GM12873 (cell line): ENCODE data around the gene PIK3IP1.
A peak's percentile ranks its signal among the peaks of the same experiment; 100 is the strongest.

Experiments used
- CTCF ChIP-seq: IDR thresholded peaks from 2 replicates; pipeline ENCODE4 v1.5.1; 2012; ENCODE audit warnings: low read depth, mild to moderate bottlenecking, moderate library complexity, low read length, control low read depth; ENCODE audit not compliant: insufficient read depth; ENCODE audit errors: missing control alignments

Gene PIK3IP1, protein sequence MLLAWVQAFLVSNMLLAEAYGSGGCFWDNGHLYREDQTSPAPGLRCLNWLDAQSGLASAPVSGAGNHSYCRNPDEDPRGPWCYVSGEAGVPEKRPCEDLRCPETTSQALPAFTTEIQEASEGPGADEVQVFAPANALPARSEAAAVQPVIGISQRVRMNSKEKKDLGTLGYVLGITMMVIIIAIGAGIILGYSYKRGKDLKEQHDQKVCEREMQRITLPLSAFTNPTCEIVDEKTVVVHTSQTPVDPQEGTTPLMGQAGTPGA

DNA sequence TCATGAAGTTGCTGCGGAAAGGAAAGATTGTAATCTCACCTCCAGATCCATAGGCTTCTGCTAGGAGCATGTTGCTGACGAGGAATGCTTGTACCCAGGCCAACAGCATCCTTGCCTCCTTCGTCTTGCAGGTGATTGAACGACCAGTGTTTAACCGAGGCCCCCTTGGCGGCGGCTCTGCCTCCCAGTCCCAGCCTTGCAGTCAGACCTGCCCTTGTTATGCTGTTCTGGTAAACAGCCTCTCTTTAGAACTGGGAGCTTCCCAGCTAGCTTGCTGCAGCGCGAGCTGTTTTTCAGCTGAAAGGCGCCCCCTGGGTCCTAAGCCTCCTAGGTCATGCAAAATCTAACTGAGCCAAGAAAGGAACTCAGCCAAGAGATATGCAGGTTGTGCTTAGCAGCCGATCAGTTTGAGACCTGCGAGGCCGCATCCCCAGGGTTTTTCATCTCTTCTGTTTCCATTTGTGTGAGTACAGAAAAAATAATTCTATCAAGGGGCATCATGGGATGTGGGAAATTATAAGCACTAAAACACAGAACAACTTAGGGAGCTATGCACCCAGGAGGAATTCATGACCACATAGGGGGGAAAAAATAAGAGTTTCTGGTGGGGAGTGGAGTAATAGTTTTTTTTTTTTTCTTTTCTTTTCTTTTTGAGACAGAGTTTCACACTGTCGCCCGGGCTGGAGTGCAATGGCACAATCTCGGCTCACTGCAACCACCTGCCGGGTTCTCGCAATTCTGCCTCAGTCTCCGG lies at the start of gene PIK3IP1:
Gene PIK3IP1, minus strand, starts transcription at position 253 of the 754 bp plus-strand sequence. Its CDS starts 144 bp downstream, at position 109.
- TF ChIP-seq CTCF: peak; percentile 64

DNA sequence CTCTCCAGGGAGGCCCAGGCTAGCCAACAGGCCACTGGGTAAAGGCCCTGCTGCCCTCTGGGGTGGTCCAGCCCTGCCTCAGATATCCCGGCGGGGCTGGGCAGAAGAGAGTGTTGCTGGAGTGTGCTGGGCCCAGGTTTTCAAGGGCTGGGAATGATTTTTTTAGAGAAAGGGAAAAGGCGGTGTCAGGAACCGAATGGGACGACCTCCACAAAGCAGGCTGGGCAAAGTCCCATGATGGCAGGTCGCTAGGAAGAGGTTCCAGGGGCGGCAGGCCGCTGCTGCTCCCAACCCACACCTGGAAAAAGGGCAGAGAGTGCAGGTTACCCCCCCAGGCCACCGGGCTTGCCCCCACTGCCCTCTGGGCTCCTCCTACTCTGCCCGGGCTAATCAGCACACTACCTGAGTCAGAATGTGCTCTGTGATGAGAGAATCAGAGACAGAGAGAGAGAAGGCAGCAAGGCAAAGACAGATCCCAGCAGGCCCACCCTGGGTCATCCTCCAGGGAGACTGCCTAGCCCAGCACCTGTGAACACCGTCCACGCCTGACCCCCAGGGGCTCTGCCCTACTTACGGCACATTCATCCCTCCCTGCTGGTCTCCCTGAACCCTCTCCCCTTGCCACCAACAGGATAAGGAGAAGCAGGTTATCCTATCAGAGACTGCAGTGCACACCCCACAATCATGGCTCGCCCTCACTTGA lies 49.2 kb upstream of the PIK3IP1 start:
- no peak for TF ChIP-seq CTCF

DNA sequence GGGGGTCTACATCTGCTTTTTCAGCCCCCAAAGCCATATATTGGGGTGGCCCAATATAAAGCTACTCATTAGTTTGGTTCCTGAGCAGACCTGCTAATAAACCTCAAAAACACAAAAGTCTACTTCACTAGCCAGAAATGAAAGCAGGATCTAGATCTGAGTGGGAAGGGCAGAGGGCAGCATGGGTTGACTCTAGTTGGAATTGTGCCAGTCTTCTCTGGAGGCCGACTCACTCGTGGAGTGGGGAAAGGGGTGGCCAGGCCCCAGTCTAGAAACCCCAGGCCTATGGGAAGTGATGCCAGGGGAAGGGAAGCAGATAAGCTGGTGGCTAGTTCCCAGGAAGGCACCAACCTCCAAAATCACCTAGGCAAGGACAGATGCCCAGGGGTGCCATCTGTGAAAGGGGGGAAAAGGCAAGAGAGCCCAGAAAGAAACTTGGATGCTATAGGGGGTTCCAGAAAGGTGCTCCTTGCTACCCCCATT lies 48.5 kb upstream of the PIK3IP1 start:
- no peak for TF ChIP-seq CTCF

DNA sequence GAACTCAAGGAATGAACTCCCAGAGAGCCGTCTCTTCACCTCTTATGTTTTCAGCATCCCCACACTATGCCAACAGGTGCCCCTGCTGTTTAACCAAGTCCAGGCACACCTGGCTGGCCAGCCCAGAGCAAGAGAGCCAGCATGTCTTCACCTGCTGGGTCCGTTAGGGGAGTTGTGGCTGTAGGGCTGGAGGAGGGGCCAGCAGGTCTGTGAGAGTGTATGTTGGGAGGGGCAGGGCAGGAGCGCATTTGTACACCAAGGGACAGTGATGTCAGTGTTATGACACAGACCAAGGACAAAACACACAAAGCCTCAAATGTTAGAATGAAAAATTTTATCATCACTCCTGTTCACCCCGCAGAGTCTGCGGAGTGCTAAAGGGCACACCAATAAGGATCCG lies 48.1 kb upstream of the PIK3IP1 start:
- no peak for TF ChIP-seq CTCF

- no peak for TF ChIP-seq CTCF
These were observed 47.0 kb upstream of the PIK3IP1 start for GRCh38 chr22:31339148-31339832.

DNA sequence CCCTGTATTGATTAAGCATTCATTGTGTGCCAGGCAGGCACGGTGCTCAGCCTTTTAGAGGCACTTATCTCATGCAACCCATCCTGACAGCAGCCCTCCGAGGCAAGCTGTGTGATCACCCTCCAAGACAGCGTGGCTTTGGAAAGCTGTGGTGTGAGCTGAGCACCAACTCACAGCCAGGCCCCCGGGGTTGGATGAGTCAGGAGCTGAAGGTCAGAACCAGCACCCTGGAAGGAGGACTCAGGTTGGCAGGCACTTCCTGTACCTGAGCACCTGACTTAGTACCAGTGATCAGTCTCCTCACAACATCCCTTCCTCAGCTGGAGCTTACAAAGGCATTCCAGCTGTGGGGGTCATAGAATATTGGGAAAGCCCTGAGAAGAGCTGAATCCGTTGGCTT lies 44.9 kb upstream of the PIK3IP1 start:
- no peak for TF ChIP-seq CTCF

GRCh38 chr22:31334329-31334728 lies 42.0 kb upstream of the PIK3IP1 start:
- TF ChIP-seq CTCF: no peak
